Cardiac fibroblast (primary cell): ENCODE measurements around the gene MICALL1.

ENCODE experiments used
- DNase-seq, 2 donors: peaks; one replicate each; pipeline versions ENCODE4 v3.0.0 to v3.0.0-alpha.2; 2010; ENCODE audit warnings: low read depth in 2 of 2
- H3K4me3 ChIP-seq, 2 donors: replicated peaks in 1 of 2; 1 replicate in 1 of 2; 2 replicates in 1 of 2; pipeline ENCODE4 v1.5.1; 2011; ENCODE audit warnings: low read depth in 2 of 2, low read length in 2 of 2, mild to moderate bottlenecking in 2 of 2, moderate library complexity in 1 of 2
- TF ChIP-seq, protein P1 (sequence below): IDR thresholded peaks from one replicate; pipeline ENCODE4 v1.5.1; 2011; ENCODE audit warnings: low read depth, mild to moderate bottlenecking, low read length, inconsistent platforms

Gene MICALL1

DNA sequence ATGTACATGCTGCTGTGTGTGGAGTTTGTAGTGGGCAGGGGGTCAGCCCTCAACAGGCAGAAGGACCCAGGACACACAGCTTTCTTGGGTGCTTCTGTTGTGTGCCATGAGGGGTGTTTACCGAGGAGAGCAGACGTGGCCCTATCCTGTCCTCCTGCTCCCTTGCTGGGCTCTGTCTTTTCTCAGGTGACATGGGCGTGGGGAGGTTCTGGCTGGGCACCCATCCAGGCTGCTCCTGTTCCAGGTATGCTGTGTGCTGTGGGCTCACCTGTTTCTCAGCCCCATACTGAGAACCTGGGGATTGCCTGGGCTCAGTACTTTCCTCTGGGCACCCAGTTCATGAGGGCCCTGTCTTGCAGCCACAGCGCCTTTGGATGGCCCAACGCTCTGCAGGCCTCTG is 23.3 kb downstream of the MICALL1 start:
- no peak overlapping the region for H3K4me3 ChIP-seq
- TF ChIP-seq, protein P1, sequence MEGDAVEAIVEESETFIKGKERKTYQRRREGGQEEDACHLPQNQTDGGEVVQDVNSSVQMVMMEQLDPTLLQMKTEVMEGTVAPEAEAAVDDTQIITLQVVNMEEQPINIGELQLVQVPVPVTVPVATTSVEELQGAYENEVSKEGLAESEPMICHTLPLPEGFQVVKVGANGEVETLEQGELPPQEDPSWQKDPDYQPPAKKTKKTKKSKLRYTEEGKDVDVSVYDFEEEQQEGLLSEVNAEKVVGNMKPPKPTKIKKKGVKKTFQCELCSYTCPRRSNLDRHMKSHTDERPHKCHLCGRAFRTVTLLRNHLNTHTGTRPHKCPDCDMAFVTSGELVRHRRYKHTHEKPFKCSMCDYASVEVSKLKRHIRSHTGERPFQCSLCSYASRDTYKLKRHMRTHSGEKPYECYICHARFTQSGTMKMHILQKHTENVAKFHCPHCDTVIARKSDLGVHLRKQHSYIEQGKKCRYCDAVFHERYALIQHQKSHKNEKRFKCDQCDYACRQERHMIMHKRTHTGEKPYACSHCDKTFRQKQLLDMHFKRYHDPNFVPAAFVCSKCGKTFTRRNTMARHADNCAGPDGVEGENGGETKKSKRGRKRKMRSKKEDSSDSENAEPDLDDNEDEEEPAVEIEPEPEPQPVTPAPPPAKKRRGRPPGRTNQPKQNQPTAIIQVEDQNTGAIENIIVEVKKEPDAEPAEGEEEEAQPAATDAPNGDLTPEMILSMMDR = no peak
- no peak for DNase-seq

DNA sequence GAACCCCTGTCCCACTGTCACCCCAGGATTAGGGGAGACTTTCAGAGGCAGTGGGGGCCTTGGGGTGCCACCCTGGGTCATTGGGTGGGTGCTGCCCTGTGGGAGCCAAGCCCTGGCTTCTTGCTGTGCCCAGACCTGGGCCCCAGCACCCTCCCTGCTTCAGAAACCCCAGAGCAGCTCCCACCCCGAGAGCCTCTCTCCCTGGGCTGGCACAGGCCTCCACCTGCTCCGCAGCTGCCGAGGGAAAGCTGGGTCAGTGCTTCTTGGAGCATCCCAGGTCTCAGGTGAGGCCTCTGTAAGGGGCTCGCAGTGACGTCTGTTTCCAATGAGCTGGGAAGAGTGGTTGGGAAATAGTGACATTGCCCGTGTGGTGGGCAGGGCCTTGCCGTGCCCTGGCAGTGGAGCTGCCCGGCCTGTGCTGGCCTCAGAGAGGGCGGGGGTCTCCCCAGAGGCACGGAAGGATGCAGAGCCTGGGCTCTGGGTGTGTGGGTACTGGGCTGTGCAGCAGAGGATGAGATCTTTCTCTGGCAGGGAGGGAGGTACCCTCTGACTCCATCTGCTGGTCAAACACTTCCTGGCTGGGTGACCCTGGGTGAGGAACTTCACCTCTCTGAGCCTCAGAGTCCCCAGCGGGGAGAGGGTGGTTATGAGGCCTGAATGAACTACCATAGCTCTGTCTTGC is 24.3 kb downstream of the MICALL1 start:
- DNase-seq = peak; percentile 38 to 49
- TF ChIP-seq, protein P1 = peak; percentile 58
- no peak overlapping the region for H3K4me3 ChIP-seq

DNA sequence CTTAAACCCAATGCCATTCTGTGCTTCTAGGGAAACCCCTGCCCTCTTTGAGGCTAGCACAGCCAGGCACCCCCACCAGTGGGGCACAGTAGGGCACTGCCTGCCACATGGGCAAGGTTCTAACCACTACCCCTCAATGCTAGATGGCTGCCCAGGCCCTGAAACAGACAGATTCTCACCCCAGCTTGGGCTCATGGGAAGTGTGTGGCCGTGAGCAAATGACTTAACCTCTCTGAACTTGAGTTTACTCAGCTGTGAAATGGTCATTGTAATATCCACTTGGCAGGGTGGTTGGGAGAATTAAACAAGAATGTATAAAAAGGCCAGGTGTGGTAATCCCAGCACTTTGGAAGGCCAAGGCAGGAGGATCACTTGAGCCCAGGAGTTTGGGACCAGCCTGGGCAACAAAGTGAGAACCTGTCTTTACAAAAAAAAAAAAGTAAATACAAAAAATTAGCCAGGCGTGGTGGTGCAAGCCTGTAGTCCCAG is 24.9 kb downstream of the MICALL1 start:
- DNase-seq = no peak
- H3K4me3 ChIP-seq = no peak overlapping the region
- TF ChIP-seq, protein P1 = no peak

- TF ChIP-seq, protein P1 = no peak
- no peak overlapping the region for H3K4me3 ChIP-seq
- DNase-seq = no peak
These were observed 25.8 kb downstream of the MICALL1 start for GRCh38 chr22:37931893-37932389.

DNA sequence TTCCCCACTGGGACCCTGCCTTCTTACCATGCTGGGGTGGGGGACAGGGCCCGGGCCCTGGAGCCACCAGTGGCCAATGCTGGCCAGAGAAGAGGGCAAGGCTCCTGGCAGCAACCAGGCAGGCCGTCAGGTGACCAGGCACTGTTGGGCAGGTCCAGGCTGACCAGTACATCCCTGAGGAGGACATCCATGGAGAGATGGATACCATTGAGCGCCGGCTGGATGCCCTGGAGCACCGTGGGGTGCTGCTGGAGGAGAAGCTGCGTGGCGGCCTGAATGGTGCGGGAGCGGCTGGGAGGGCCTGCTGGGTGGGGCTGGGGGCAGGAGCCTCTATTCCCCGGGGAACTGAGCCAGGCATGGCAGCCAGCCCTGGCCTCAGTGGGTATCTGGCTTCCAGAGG is 26.3 kb downstream of the MICALL1 start:
- no peak overlapping the region for H3K4me3 ChIP-seq
- no peak for DNase-seq
- TF ChIP-seq, protein P1 = no peak

DNA sequence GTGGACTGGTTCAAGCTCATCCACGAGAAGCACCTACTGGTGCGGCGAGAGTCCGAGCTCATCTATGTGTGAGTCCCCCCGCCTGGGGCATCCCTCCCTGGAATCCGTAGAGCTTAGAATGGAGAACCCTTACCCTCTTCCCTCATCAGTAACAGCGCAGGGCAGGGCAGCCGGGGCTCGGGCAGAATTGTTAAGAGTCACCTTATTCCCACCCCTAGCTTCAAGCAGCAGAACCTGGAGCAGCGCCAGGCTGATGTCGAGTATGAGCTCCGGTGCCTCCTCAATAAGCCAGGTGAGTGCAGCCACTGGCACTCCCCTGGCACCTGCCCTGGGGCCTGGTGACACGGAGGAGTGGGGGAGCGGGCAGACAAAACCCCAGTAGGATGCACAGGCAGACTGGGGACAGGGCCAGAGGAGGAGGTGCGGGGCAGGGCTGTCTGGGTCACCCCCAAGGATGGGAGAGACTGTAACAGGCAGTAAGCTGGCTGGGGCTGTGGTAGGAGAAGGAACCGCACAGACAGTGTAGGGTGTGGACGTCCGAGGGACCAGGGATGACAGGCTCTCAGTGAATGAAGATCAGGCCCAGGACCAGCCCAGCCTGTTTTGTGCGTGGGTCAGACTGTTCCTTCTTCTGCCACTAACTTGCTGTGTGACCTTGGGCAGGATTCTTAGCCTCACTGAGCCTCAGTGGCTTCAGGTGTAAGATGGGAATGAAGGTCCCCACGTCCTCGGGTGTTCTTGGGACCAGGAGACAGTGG is 26.9 kb downstream of the MICALL1 start:
- no peak overlapping the region for H3K4me3 ChIP-seq
- peak in 1 of 2 donors; percentile 9 for DNase-seq
- TF ChIP-seq, protein P1 = no peak
